HG02852 (cell line): ENCODE data around the gene GUCY2C.

Experiments
- ATAC-seq: cut with Tn5 transposase; IDR thresholded peaks from one replicate; pipeline ENCODE4 v1.9.1; 2021; ENCODE audit warnings: mild to moderate bottlenecking, moderate library complexity; ENCODE audit not compliant: unreplicated experiment

The GUCY2C gene

DNA sequence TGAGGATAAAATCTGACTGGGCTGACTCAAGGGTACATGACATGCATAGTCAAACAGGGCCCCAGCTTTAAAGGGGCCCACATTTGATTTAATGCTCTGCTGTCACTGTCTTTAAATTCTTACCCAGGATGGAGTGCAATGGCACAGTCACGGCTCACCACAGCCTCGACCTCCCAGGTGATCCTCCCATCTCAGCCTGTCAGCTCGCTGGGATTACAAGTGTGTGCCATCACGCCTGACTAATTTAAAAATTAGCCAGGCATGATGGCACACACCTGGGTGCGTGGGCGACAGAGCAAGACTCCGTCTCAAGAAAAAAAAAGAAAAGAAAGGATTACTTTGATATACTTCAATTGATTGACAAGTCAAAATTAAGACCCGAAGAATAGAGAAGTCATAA is 119.5 kb downstream of the GUCY2C start:
- ATAC-seq: peak; percentile 17

GRCh38 chr12:14575585-14575984 is 120.8 kb downstream of the GUCY2C start:
- ATAC-seq: no peak

- no peak for ATAC-seq
Observed at GRCh38 chr12:14573118-14573517, 123.3 kb downstream of the GUCY2C start.

DNA sequence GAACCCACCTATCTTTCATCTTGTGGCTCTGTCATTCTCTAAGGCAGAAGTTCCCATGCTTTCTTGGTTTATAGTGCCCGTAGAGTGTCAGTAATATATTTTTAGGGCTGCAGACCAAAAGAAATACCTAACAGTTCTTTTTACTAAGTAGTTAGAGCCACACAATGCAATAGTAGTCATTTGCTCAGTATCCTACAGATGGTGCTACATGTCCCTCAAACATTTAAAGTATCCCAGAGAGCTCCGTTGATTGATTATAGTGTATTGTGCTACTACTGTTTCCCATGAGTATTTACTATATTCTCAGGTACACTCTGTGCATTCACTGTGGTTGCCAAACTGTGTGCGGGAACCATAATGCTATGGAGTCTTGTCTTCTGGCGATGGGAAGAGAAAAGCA is 124.0 kb downstream of the GUCY2C start:
- ATAC-seq: no peak

- no peak for ATAC-seq
Observed at GRCh38 chr12:14571779-14572178, 124.6 kb downstream of the GUCY2C start.

DNA sequence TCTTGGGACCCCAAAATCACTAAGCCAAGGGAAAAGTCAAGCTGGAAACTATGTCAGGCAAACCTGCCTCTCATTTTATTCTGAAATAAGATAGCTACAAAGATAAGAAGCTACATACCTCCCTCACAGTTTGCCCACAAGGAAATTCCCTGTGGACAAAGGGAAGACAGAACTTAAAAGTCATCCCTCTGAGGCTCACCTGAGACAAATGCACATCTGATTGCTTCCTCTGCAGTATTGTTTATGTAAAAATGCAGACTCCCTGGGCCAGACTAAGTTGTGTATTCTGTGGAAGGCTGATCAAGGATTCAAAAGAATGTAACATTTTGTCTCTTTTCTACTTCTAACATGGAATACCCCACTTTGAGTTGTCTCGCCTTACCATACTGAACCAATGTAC is 126.2 kb downstream of the GUCY2C start:
- no peak for ATAC-seq

DNA sequence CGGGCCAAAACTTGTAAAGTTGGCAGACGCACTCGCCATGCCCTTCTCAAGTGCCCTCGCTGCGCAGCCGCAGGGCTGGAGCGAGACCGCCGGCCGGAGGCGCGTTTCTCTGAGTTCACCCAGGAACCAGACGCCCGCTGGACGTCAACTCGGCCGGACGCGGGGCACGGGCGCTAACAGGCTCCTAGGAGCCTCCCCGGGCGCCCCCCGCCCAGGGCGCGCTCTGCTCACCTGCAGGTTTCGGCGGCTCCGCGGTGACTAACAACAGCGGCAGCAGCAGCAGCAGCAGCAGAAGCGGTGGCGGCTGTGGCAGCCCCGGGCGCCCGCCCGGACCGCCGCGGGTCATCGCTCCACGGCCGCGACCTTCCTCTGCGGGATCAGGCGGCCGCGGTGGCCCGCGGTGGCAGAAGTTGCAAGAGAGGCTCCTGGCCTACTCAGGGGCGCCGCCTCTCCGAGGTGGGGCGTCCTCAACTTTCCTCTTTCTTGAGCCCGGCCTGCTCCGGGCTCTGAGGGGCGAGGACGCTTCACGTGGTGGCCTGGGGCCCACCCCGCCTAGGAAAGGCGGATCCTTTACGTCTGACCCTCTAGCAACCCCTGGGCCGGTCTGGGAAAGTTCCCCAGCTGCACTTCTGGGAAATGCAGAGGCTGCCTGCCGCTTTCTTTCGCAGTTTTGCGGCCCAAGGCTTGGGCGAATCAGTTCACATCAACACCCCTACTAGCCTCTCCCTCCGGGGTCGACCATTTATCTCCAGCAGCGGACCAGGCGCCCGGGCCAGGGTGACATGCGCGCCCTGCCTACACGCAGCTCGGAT is 128.8 kb downstream of the GUCY2C start, which contains the start of gene PLBD1:
TSS of gene PLBD1 (minus strand) at position 533 of the 812 bp plus-strand sequence. CDS start at position 346, 187 bp downstream.
- no peak for ATAC-seq

- ATAC-seq: no peak
Observed at GRCh38 chr12:14564336-14564959, 132.0 kb downstream of the GUCY2C start.

DNA sequence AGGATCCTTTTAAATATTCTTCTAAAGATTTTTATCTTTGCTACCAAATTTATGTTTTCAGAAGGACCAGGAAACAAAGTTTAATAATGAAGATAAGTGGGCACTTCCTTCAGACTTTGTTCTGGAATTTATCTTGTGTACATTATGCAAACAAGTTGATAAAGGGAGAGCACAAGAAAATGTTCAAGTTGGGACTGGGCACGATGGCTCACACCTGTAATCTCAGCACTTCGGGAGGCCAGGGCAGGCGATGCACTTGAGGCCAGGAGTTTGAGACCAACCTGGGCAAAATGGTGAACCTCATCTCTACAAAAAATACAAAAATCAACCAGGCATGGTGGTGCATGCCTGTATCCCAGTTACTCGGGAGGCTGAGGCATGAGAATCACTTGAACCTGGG is 133.4 kb downstream of the GUCY2C start:
- no peak for ATAC-seq
